ENCODE data around the gene NRF1.

Gene NRF1

DNA sequence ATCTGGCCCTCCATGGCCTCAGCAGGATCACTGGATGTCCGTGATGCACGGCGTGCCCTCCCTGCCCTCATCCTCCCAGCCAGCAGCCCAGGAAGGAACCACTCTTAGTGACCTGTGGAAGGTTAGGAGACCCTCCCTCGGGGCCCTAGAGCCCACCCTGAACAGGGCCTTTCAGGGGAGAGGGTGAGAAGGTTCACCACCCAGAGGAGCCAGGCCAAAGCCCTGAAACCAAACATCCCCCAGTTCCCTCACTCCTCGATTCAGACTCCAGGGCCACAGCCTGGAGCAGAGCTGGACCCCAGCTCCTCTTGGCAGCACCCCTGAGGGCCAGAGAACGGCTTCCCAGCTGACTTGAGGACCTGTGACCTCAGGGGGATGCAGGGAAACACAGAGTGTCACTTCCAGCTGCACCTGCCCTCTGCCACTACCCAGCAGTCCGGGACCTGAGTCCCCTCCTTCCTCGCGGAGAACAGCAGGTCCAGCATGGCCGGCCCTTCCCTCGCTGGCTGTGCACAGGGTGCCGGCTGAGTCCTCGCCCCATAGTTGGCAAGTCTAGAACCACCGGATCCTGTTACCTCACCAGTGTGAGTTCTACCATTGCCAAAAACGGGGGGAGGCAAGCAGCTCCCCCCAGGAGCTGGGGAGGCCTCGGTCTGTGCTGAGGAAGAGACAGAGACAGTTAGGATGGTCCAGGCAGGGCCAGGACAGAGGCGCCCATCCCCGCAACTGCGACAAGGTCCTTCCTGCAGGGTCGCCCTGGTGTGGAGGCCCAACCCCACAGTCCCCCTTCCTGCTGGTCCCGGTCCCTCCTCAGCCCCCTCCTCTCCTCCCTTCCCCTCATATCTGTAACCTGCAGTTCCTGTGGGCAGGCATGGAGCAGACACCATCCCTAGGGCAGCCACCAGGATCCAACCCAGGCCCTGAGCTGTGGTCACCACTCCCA is 158.6 kb downstream of the NRF1 start:
- no peak for DNase-seq (ENCODE audit: low read depth, low spot score)

DNA sequence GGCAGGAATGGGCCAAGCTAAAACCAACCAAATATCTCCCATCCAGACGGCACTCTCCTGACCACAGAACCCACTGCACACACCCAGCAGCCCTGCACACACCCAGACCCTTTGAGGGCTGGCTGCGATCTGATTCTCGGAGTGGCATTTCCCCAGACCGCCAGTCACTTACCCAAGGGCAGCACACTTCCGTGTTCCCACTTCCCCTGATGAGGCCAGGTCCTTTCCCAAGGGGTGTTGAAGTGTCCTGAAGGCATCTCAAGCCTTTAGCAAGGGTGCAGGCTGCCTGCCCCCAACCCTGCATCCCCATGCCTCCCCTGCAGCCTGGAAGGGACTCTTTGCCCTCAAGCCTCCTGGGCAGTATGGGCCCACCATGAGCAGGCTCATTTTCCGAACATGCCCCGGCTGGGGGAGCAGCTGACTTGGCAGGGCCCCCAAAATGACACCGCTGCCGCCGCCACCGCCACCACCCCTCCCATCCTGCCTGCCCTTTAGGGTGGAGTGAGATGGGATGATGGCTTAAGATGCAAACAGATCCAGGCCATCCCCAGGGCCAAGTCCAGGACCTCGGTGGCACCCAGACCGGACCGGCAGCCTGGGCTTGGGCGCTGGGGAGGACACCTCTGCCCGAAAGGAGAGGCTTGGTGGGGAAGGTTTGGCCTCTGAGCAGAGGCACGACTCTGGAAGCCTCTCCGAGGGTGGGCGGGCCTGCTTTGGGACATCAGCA is 159.8 kb downstream of the NRF1 start:
- no peak for DNase-seq (ENCODE audit: low read depth, low spot score)

DNA sequence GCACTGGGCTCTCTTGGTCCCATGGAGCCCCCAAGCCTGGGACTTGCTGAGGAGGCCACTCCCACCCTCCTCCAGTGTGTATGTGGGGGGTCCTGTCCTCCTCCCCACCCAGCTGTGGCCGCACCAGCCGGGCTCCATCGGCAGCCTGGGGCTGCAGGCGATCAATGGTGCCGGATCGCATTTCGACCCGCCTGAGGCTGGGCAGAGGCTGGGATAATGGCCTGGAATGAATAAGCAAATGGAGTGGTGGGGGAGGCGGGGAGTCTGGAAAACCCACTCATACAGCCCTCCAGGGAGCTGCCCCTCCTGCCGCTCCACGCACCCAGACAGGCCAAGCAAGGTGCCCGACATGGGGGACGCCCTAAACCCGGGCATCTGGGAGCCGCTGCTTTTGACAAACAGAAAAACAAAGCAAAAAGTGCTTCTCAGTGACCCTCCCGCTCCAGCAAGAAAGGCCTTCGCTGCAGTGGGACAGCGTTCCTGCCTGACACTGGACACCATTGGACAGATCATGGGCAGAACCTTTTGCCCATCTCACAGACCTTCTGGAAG is 160.5 kb downstream of the NRF1 start:
- peak; percentile 89 for DNase-seq (ENCODE audit: low read depth, low spot score)

DNA sequence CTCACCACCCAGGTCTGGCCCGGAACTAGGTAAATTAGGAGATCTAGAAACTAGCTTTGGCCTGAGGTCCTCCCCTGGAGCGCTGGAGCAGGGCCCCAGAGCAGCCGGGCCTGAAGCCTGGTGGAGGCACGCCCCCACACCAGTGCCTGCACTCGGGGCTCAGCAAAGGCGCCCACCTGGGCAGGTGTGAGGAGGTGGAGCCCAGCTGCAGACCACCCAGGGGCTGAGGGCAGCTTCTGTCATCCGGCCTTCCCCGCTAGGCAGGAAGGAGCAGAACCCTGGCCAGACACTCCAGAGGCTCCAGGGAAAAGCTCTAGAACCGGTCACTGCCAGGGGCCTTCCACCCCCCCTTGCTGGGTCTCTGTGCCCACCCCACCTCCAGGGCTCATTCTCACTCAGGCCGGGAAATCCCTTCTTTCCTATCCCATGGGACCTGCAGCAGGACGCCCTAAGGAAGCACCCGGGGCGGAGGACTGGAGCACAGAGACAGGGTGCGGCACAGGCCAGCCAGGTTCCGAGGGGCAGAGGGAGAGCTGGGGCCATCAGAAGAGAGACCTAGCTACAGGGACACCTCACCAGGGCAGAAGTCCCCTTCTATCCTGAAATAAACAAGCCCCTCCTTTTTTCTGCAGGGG is 161.2 kb downstream of the NRF1 start:
- DNase-seq (ENCODE audit: low read depth, low spot score), result peak; percentile 38

DNA sequence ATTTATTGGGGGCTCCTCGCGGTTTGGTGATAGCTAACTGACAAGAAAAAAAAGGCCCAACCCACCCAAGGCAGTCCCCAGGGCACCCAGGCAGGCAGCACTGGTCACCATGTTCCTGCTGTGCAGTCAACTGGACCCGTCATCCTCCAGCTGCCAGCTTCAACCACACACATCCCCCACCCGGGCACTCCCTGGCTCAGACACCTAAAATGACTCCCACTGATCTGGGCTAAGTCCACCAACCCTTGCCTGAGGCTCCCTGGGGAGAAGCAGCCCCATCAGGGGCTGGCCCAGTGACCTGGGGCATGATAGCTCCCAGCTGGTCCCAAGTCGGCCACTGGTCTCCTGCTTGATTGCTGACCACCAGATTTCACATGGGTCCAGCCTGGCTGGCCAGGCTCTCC is 161.8 kb downstream of the NRF1 start:
- no peak for DNase-seq (ENCODE audit: low read depth, low spot score)

DNA sequence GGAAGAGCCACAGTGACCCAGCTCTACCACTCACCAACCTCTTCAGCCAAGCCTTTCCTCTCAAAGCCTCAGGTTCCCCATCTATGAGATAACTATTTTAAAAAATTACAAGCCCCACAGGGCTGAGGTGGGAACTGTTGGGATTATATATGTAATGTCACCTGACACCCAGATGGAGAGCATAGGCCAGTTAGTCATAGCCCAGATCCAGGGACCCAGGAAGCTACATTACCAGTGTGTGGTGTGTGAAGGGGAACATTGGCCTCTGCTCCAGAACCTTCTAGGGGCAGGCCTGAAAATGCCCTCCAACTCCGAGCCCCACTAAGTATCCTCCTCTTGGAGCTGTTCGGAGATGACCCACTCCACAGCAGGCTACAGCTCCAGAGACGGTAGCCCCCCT is 162.4 kb downstream of the NRF1 start:
- DNase-seq (ENCODE audit: low read depth, low spot score), result no peak

DNA sequence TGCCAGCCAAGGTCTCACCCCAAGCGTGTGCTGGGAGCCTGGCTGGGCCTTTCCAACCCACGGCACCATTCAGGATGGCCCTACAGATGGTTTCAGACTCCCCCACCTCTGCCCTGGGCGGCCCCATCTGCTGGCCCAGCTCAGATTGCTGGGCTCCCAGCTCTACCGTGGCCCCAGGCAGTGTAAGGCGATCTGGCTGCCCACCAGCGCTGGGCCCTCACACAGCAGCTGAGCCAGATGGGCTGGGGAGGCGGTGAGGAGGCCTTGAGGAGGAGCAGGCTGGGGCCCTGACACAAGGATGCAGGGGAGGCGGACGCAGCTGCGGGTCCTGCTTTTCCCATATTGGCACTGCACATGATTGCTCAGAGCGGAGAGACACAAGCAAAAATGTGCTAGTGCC is 162.8 kb downstream of the NRF1 start:
- DNase-seq (ENCODE audit: low read depth, low spot score), result peak; percentile 70

DNA sequence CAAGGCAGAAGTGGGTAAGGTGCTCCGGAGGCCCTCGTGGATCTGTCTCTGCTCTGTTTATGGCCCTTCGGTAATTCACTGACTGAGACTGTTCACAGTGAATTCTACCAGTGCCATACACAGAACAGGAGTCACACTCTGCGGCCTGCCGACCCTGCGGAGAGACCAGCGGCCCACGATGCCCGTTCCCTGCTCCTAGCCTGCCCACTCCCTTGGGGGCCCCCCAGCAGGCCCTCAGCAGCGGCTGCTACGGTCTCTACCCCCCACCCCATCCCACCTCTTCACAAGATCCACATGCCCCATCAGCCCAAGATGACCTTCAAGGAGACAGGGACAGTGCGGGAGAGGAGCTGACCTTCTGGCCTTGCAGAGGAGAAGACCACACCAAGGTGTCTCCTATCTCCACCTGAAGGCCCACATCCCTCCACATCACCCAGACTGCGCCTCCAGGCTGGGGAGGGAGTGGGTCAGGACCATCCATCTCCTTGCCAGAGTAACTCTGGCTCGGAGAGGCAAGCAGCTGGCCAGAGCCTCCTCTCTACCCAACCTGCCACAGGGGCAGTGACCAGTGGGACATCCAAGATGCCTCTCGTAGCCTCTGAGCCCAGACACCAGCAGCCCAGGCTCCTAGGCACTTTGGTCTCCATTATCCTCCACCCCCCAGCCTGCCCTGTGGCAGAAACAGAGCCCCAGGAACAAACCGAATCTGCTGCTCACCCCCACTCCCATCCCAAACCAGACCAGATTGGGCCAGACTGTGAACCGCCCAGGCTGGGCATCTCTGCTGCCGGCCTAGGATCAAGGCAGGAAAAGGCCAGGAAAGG is 163.6 kb downstream of the NRF1 start:
- no peak for DNase-seq (ENCODE audit: low read depth, low spot score)

DNA sequence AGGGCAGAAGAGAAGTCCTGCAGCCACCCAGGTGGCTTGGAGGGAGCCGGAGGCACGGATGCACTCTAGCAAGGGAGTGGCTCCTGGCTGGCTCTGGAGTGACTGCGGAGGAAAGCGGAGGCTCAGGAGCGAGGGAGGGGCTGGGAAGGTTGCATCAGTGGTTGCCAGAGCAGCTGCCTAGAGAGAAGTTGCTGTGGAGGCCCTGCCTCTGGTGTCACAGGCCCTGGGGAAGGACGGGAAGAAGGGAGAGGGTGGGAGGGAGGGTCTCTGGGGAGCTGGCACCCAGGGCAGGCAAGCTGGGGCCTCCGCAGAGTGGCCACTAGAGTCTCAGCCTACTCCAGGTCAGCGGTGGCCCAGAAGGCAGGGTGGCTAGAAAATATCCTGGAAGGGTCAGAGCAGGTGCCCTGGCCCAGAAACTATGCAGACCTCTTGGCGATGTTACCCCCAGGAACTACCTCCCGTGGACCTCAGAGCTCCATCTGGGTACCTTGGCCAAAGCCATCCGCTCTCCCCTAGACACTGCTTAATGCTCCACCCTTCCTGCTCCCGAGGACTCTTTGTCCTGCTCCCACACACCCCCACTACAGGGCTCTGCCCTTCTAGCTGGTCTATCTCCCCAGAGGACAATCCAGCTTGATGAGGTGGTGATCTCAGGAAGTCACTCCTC is 164.3 kb downstream of the NRF1 start:
- DNase-seq (ENCODE audit: low read depth, low spot score), result peak; percentile 70

DNA sequence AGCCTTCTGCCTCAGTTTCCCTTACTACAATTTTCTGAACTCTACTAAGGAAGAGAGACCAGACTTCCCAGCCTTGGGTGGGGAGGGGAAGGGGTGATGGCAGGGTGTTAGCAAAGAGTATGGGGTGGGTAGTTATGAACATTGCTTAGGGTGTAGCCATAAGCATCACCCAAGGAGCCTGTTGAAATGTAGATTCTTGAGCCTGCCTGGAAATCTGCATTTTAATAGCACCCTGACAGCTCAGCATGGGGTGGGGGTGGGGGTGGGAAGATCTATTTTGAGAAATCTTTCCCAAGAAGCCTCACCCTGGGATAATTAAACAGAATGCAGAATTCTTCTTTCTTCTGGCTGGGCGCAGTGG is 164.8 kb downstream of the NRF1 start:
- DNase-seq (ENCODE audit: low read depth, low spot score), result no peak

DNA sequence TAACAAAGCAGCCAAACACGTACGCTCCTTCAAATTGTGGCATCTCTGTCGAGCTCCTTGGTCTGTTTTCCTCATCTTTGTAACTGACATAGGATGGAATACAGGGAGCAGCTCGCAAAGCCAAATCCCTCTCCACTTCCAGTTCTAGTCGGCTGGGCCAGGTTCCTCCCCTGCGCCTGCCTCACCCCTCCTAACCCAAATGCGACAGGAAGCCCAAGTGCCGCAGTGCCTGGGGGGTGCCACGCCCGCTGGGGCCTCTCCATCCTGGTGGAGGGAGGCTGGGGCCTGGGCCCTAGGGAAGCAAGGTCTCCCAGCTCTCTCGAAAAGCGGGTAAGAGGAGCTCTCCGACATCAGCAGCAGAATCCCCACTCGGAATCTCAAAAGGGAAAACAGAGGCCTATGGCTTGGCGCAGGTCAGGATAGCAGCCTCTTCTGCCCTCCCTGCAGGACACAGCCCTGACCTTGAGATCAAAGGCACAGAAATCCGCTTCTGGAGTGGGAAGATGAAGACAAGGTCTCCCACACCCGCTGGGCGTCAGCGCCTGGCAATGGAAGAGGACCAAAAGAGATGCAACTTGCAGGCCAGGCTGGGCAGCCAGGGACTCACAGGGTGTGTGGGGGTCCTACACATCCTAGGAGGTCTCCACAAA is 165.8 kb downstream of the NRF1 start:
- peak; percentile 67 for DNase-seq (ENCODE audit: low read depth, low spot score)

DNA sequence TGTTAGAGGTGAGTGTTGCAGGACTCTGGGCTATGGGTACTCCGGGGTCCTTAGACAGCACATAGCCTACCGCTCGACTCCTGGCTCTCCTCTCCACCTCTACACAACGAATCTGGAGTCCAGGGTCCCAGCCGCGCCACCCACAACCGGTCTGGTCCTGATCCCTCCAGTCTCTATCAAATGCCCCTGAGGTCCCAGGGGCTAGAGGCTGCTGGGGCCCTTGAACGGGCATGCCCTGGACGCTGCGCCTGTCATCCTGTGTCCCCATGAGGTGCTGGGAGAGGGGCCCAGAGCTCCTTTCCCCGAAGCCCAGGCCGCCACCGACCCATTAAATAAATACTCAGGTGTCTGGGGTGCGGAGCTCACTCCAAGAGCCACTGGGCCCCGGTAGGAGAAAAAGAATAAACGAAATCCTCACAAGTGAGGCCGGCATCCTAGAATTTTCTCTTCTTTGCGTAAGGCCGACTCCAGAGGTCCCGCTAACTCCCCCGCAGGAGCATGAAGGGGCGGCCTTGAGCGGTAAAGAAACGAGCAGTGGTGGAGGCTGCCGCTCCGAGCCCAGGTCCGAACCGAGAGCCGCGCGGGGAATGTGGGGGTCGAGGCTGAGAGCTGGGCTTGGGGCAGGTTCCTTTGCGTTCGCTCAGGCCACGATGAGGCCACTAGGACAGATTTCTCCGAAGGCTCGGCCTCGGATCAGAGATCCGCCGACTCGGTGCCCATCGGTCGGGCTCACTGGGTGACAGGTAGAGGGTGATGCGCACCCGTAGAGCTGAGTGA is 166.7 kb downstream of the NRF1 start:
- DNase-seq (ENCODE audit: low read depth, low spot score), result peak; percentile 44

DNA sequence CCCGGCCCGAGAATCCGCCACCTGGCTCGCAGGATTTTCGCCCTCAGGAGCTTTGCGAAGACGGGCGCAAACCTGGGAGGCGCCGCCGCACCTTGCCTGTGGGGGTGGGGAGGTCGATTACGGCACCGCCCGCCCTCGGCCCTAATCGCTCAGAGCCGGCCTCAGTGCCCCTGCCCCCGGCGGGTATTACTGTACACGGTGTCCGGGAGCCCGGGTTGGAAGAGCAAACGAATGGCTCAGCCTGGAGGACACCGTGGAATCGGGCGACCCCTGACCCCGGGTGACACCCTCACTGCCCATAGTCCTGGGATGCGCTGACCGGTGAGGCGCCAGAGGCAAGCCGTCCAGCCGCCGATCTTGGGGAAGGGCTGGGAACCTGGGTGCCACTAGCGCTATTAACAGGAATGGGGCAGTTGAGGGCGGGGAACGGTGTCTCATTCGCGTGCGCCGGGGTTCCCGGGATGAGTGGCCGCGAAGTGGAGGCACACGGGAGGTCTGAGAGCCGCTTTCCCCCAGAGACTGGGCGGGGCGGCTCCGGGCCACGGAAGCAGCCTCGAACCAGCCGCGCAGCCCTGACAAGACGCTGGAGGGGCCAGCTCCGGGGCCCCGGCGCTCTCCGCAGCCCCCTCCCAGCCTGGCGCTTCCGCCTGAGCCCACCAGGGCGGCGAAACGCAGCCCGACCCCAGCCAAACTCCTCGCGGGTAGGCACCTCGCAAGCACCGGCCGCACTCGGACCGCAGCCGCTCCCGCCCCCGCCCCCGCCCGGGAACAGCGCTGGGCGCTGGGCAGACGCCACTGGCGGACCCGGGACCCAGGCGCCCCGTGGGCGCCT is 167.5 kb downstream of the NRF1 start:
- peak; percentile 57 for DNase-seq (ENCODE audit: low read depth, low spot score)

DNA sequence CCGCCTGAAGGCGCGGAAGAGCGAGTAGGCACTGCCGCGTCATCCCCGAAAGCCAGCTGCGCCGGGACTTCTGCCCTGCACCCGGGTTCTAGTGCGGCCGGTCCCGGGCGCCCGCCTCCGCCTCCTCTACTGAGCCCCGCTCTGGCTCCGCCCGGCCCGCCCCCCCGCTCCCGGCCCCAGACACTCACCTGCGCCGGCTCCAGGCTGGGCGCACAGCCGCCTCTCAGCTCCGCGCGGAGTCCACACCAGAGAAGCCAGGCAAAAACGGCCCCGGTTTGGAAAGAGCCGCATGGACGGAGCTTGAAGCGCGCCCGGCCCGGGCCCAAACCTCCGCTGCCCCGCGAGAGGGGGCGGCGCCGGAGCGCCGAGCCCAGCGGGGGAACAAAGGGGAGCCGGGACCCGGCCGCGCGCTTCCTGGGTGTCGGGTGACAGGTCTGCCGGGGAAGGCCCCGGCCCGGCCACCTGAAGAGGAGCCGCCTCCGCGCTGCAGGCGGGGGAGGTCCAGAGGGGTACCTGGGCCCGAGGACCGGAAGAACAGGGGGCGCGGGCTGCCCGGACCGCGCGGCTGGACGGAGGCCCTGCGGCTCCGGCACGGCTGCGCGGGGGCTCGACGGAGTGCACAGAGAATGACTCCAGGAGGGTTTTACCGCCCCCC is 168.2 kb downstream of the NRF1 start:
- DNase-seq (ENCODE audit: low read depth, low spot score), result peak; percentile 80

DNA sequence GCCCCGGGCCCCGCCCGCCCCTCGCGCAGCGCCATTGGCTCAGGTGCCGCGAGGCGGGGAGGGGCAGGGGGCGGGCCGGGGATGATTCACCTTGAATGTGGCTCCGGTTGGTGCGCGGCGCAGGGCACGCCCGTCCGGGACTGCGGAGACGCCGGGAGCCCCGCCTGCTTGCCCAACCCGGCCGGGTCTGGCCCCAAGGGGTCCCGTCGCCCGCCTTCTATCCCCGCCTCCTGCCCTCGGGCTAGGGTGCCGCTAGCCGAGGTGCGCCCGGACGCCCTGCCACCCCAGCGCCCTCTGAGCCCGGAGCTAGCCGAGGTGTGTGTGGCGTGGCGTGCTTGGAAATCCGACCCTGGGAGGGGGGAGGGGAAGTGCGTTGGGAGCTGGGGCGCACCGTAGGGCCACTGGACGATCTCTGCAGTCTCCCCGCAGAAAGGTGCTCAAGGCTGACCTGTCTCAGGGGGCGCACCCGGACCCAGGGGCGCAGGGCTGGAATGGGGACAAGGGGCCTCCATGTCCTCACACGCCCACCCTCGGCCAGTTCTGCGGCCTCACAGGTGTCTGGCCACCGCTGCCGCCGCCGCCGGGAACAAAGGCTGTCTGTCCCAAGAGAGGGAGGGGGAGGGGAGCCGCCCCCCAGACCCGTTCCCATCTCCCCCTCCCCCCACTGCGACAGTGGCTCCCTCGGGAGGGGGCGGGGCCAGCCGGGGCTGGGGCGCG is 168.9 kb downstream of the NRF1 start:
- peak; percentile 82 for DNase-seq (ENCODE audit: low read depth, low spot score)

DNA sequence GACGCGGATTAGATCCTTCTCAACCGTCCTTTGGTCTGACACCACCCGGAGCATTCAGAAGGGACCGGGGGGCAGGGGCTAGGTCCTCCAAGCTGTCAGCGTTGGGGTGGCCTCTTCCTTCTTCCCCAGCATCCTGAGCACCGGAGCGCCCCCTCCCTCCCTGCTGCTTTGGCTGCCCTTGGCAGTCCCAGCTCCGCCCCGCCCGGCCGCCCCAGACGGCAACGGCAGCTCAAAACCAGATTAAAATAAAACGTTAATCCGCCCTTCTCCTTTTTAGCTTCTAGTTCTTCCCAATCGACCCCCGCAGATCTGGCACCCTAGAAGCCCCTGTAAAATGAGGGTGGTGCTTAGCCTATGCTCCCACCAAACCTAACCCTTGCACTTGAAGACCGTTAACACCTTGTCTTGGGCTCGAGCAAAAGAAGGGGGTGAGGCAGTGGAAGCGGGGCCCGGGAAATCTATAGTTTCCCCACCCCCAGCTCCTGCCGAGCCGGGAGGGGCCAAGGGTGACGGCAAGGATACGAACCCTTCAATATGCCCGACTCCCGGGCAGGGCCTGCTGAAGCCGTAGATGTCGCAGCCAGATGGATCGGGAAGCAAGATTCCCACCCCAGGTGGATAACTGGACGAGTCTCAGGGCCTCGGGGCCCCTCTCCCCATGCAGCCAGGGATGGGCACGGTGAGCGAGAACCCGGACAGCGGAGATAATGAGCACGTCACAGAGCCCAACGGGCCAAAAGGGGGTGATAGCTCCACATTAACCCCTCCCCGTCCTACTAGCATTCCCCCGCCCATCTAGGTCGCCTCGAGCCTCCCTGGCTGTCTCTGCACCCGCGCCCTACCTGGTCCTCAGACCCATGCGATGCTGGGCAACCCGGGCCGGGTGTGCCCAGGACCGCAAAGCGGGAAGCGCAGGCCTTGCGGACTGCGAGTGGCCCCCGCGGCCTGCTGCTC is 169.7 kb downstream of the NRF1 start:
- DNase-seq (ENCODE audit: low read depth, low spot score), result peak; percentile 42

Measured in ELF-1 (cell line).